HEK293T (cell line): ENCODE data around the gene SLC6A19.

ENCODE experiments used
- CTCF ChIA-PET: fragments of 350-600 bp; formaldehyde crosslinking; extraction: SDS; loops from one replicate; lab custom pipeline; 2021; ENCODE audit warnings: antibody characterized with exemption, inconsistent platforms; lab: Yijun Ruan, JAX
- POLR2A ChIA-PET: fragments of 350-600 bp; formaldehyde crosslinking; extraction: SDS; loops from one replicate; lab custom pipeline; 2020; ENCODE audit warnings: antibody characterized with exemption, inconsistent platforms; lab: Yijun Ruan, JAX
- DNase-seq: peaks from one replicate; pipeline ENCODE4 v3.0.0; 2012; ENCODE audit warnings: mixed read lengths; ENCODE audit errors: extremely low spot score
- ARNT ChIP-seq: fragments of 450-650 bp; IDR thresholded peaks from 2 replicates; pipeline ENCODE4 v1.6.1; 2017; ENCODE audit warnings: mild to moderate bottlenecking
- BHLHE40 ChIP-seq: fragments of 450-650 bp; IDR thresholded peaks from 2 replicates; pipeline ENCODE4 v1.6.1; 2016; ENCODE audit warnings: mild to moderate bottlenecking, moderate library complexity, borderline replicate concordance
- CTBP1 ChIP-seq: fragments of 450-650 bp; IDR thresholded peaks from 2 replicates; pipeline ENCODE4 v1.6.1; 2016; ENCODE audit warnings: borderline replicate concordance
- ELF4 ChIP-seq: fragments of 450-650 bp; IDR thresholded peaks from 2 replicates; pipeline ENCODE4 v1.6.1; 2017; ENCODE audit warnings: antibody characterized with exemption
- FOXA1 ChIP-seq: fragments of 450-650 bp; IDR thresholded peaks from 2 replicates; pipeline ENCODE4 v1.6.1; 2016; ENCODE audit warnings: mild to moderate bottlenecking
- FOXK2 ChIP-seq: fragments of 450-650 bp; IDR thresholded peaks from 2 replicates; pipeline ENCODE4 v1.6.1; 2016; ENCODE audit warnings: mild to moderate bottlenecking
- FOXM1 ChIP-seq: fragments of 450-650 bp; IDR thresholded peaks from 2 replicates; pipeline ENCODE4 v1.6.1; 2017; ENCODE audit warnings: mild to moderate bottlenecking, borderline replicate concordance
- HDGF ChIP-seq: fragments of 450-650 bp; IDR thresholded peaks from 2 replicates; pipeline ENCODE4 v1.6.1; 2017; ENCODE audit warnings: antibody characterized with exemption, borderline replicate concordance
- L3MBTL2 ChIP-seq: fragments of 450-650 bp; conservative IDR thresholded peaks from 2 replicates; pipeline ENCODE4 v1.6.1; 2016; ENCODE audit warnings: mild to moderate bottlenecking
- LEF1 ChIP-seq: fragments of 450-650 bp; IDR thresholded peaks from 2 replicates; pipeline ENCODE4 v1.6.1; 2017; ENCODE audit warnings: mild to moderate bottlenecking, borderline replicate concordance
- NFRKB ChIP-seq: fragments of 450-650 bp; IDR thresholded peaks from 2 replicates; pipeline ENCODE4 v1.6.1; 2016; ENCODE audit warnings: mild to moderate bottlenecking, moderate library complexity
- SP1 ChIP-seq: fragments of 450-650 bp; IDR thresholded peaks from 2 replicates; pipeline ENCODE4 v1.6.1; 2017
- SUZ12 ChIP-seq: fragments of 450-650 bp; IDR thresholded peaks from 2 replicates; pipeline ENCODE4 v1.6.1; 2016; ENCODE audit warnings: mild to moderate bottlenecking
- TARDBP ChIP-seq: fragments of 450-650 bp; IDR thresholded peaks from 2 replicates; pipeline ENCODE4 v1.6.1; 2016
- ZNF384 ChIP-seq: fragments of 450-650 bp; IDR thresholded peaks from 2 replicates; pipeline ENCODE4 v1.6.1; 2016
- TF ChIP-seq, protein P1 (sequence below): fragments of 450-650 bp; IDR thresholded peaks from 2 replicates; pipeline ENCODE4 v1.6.1; 2016

SLC6A19 gene

DNA sequence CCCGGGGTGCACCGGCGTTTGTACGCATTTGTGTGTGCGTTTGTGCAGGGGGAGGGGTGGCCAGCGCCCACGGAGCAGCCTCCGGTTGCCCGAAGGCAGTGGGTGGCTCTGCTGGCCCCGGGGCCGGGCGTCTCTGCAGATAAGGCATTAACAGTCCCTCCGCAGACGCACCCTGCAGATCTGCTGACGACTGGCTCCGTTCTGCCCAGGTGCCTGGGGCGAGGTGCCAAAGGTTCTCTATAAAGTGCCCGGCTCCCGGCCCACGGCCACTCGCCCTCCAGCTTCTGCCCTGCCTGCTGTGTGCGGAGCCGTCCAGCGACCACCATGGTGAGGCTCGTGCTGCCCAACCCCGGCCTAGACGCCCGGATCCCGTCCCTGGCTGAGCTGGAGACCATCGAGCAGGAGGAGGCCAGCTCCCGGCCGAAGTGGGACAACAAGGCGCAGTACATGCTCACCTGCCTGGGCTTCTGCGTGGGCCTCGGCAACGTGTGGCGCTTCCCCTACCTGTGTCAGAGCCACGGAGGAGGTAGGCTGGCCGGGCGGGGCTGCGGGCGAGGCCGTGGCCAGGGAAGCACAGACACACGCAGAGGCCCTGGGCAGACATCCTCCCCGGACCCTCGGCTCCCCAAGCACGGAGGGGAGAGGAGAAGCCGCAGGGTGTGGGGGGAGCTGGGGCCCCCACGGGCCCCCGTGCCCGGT, at the start of gene SLC6A19:
Gene SLC6A19, plus strand, starts transcription at position 269 of the 699 bp plus-strand sequence. Its CDS starts 56 bp downstream, at position 325.
- no peak for DNase-seq
- TF ChIP-seq LEF1 (no peak), BHLHE40 (no peak), NFRKB (no peak), FOXK2 (no peak), TARDBP (no peak)
- TF ChIP-seq, protein P1, sequence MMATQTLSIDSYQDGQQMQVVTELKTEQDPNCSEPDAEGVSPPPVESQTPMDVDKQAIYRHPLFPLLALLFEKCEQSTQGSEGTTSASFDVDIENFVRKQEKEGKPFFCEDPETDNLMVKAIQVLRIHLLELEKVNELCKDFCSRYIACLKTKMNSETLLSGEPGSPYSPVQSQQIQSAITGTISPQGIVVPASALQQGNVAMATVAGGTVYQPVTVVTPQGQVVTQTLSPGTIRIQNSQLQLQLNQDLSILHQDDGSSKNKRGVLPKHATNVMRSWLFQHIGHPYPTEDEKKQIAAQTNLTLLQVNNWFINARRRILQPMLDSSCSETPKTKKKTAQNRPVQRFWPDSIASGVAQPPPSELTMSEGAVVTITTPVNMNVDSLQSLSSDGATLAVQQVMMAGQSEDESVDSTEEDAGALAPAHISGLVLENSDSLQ, result no peak
- POLR2A ChIA-PET, result no interaction called here
- CTCF ChIA-PET, result no interaction called here

DNA sequence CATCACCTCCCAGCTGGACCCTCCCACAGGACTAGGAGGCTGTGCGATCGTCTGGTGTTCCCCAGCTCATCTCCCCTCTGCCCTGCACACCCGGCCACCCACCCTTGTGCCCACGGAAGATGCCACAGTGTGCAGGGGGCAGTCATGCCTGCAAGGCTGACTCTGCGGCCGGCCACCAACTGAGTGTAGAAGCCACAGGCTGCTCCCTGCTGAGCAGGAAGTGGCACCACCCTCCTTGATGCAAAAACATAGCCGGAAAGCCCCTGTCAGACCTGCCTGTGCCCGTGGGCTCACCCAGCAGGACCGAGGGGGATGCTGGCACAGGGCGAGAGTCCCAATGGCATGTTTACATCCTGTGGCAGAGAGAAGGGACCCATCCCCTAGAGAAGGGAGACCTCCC, 49.2 kb upstream of the SLC6A19 start:
- no peak for TF ChIP-seq SP1
- no peak for TF ChIP-seq BHLHE40
- no peak for TF ChIP-seq FOXK2
- no peak for TF ChIP-seq SUZ12
- no peak for TF ChIP-seq NFRKB
- no peak for TF ChIP-seq L3MBTL2
- TF ChIP-seq ARNT, result no peak
- no peak for TF ChIP-seq ELF4
- no peak for TF ChIP-seq CTBP1
- no peak for TF ChIP-seq ZNF384
- TF ChIP-seq, protein P1, result no peak
- TF ChIP-seq LEF1, result no peak
- no peak for TF ChIP-seq HDGF
- no peak for TF ChIP-seq FOXM1
- TF ChIP-seq FOXA1, result no peak
- TF ChIP-seq TARDBP, result no peak
- ChIA-PET POLR2A (no interaction called here), CTCF (interaction anchor here (2.6 kb wide), 1 partner anchor 15 kb away, joined by 10 read pairs; no protein-coding TSS in a partner anchor)
- DNase-seq, result no peak

GRCh38 chr5:1152771-1153282, 48.6 kb upstream of the SLC6A19 start:
- no peak for DNase-seq
- CTCF ChIA-PET, result no interaction called here
- TF ChIP-seq BHLHE40, result no peak
- TF ChIP-seq FOXM1, result no peak
- no peak for TF ChIP-seq TARDBP
- TF ChIP-seq L3MBTL2, result no peak
- TF ChIP-seq HDGF, result no peak
- TF ChIP-seq SUZ12, result no peak
- no peak for TF ChIP-seq ARNT
- TF ChIP-seq LEF1, result no peak
- no peak for TF ChIP-seq FOXK2
- no peak for TF ChIP-seq ELF4
- TF ChIP-seq FOXA1, result no peak
- no peak for TF ChIP-seq SP1
- no peak for TF ChIP-seq NFRKB
- TF ChIP-seq ZNF384, result no peak
- TF ChIP-seq, protein P1, result no peak
- TF ChIP-seq CTBP1, result no peak
- POLR2A ChIA-PET, result no interaction called here

GRCh38 chr5:1153428-1153827, 48.0 kb upstream of the SLC6A19 start:
- ChIA-PET CTCF (no interaction called here), POLR2A (no interaction called here)
- DNase-seq, result no peak
- TF ChIP-seq ZNF384 (no peak), SP1 (no peak), L3MBTL2 (no peak), ARNT (no peak), HDGF (no peak), SUZ12 (no peak), ELF4 (no peak), FOXM1 (no peak), FOXK2 (no peak), LEF1 (no peak), FOXA1 (no peak), BHLHE40 (no peak), TARDBP (no peak), NFRKB (no peak), CTBP1 (no peak)
- TF ChIP-seq, protein P1, result no peak

DNA sequence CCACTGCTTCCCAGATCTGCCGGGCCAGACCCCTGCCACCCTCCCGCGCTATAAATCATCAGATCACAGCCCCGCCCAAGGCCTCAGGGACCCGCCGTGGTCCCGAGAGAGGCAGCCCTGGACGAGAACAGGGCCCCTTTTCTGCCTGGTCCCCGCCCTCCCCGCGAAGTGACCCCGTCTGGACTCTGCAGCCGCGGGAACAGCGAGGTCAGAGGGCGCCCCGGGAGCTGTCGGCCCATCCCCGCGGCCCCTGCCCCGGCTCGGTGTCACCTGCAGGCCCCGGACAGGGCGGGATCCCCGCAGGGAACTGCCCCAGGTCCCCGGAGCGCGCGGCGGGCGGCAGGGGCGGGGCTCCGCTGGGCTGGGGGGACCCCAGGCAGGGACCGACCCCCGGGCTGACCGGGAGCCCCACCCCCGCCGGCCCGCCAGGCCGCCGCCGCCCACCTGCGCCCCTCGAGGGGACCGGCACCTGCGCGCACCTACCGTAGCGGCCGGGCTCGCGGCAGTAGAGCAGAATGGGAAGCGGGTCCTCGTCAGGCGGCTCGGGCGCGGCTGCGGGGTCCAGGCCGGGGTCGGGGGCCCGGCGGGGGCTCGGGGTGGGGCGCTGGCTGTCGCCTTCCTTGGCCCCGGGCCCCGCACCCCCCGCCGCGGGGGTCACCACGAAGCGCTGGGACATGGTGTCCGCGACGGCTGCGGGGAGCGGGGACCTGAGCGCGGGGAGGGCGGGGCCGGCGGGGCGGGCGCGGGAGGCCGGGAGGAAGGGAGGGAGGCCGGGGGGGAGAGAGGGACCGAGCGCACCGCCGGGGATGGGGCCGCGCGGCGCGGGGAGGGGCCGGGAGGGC, 46.0 kb upstream of the SLC6A19 start:
- CTCF ChIA-PET, result no interaction called here
- TF ChIP-seq ARNT (no peak), FOXA1 (no peak), SP1 (no peak), LEF1 (no peak), FOXM1 (no peak), ZNF384 (no peak), HDGF (no peak), BHLHE40 (no peak), FOXK2 (no peak), ELF4 (no peak), SUZ12 (no peak), TARDBP (no peak), NFRKB (no peak), CTBP1 (no peak), L3MBTL2 (no peak)
- TF ChIP-seq, protein P1, result no peak
- no peak for DNase-seq
- POLR2A ChIA-PET, result no interaction called here
